Calu3 (cell line): ENCODE data around the gene USH2A. TPM values are rescaled to one million over a fixed set of nuclear protein-coding genes. Genes with fewer than 3 reads are reported as not detected.
"Not testable (repeated sequence)": the region's sequence is repeated elsewhere in the genome, so short reads cannot be mapped to it uniquely, and the experiment has no call there.

Experiments
- BruUV-seq: library from RNA; stranded (reverse); fragments of 400-500 nt; replicated peaks from 2 replicates; lab custom pipeline; 2021; lab: Mats Ljungman, UMichigan
- CTCF ChIA-PET: fragments of 300-600 bp; sonication (Branson Sonifier 250); formaldehyde crosslinking; loops from one replicate; lab custom pipeline; 2022; ENCODE audit warnings: antibody characterized with exemption; lab: Charles Lee
- DNase-seq: peaks from one replicate; pipeline ENCODE4 v3.0.0; 2022
- H3K27ac Mint-ChIP-seq: one replicate; pipeline ENCODE4 v1.8.0; 2022; ENCODE audit warnings: mixed read lengths; ENCODE audit not compliant: unreplicated experiment
- H3K27me3 Mint-ChIP-seq: one replicate; pipeline ENCODE4 v1.8.0; 2022; ENCODE audit warnings: mixed read lengths; ENCODE audit not compliant: unreplicated experiment
- H3K36me3 Mint-ChIP-seq: one replicate; pipeline ENCODE4 v1.8.0; 2022; ENCODE audit warnings: mild to moderate bottlenecking, moderate library complexity, mixed read lengths; ENCODE audit not compliant: insufficient read depth, unreplicated experiment
- H3K4me1 Mint-ChIP-seq: one replicate; pipeline ENCODE4 v1.8.0; 2022; ENCODE audit warnings: mild to moderate bottlenecking, low read depth, mixed read lengths; ENCODE audit not compliant: unreplicated experiment
- H3K4me3 Mint-ChIP-seq: one replicate; pipeline ENCODE4 v1.8.0; 2022; ENCODE audit warnings: mild to moderate bottlenecking, low read depth, moderate library complexity, mixed read lengths; ENCODE audit not compliant: unreplicated experiment
- H3K9me3 Mint-ChIP-seq: one replicate; pipeline ENCODE4 v1.8.0; 2022; ENCODE audit warnings: low read depth, mixed read lengths; ENCODE audit not compliant: unreplicated experiment
- CTCF ChIP-seq: fragments of 200-600 bp; IDR thresholded peaks from one replicate; pipeline ENCODE4 v1.8.0; 2022; ENCODE audit warnings: antibody characterized with exemption; ENCODE audit not compliant: unreplicated experiment
- intact Hi-C: fragments of 100-400 bp; cut with micrococcal nuclease; formaldehyde crosslinking; loops from one replicate; pipeline ENCODE4 v1.10.0; 2022; ENCODE audit not compliant: unreplicated experiment
- total RNA-seq: library from RNA; stranded (reverse); gene quantifications from 2 replicates; pipeline ENCODE4 v1.2.3, GENCODE V29; 2022

Gene USH2A
- total RNA-seq, 1 experiment from 2014 or later: not detected

- CTCF ChIA-PET: no interaction called here
- Mint-ChIP-seq H3K9me3 (peaks cover 3% of the 10 kb centered on the region), H3K27me3 (no peaks in the 10 kb centered on the region), H3K4me1 (no peaks in the 10 kb centered on the region), H3K27ac (no peak overlapping the region), H3K36me3 (no peaks in the 10 kb centered on the region), H3K4me3 (no peak overlapping the region)
- no peak for DNase-seq
- intact Hi-C loops: no loop called here
- no peak for TF ChIP-seq CTCF
- no TSS peak for BruUV-seq
Observed at GRCh38 chr1:216153130-216153529, 270.1 kb downstream of the USH2A start.

- H3K27ac Mint-ChIP-seq, H3K27me3 Mint-ChIP-seq, H3K36me3 Mint-ChIP-seq, BruUV-seq, DNase-seq, intact Hi-C loops, H3K4me1 Mint-ChIP-seq, CTCF ChIA-PET, H3K9me3 Mint-ChIP-seq, H3K4me3 Mint-ChIP-seq: not testable (repeated sequence)
Observed at GRCh38 chr1:216145451-216146018, 277.7 kb downstream of the USH2A start.

GRCh38 chr1:216144661-216145450 lies 278.4 kb downstream of the USH2A start:
- Mint-ChIP-seq H3K4me1 (peaks cover 9% of the 10 kb centered on the region), H3K4me3 (no peak overlapping the region), H3K27me3 (no peaks in the 10 kb centered on the region), H3K9me3 (no peaks in the 10 kb centered on the region), H3K27ac (no peak overlapping the region), H3K36me3 (no peaks in the 10 kb centered on the region)
- intact Hi-C loops: no loop called here
- DNase-seq: no peak
- no peak for TF ChIP-seq CTCF
- BruUV-seq: no TSS peak
- CTCF ChIA-PET: no interaction called here

GRCh38 chr1:216142921-216143320 lies 280.3 kb downstream of the USH2A start:
- CTCF ChIA-PET: interaction anchor here (0.6 kb wide), 1 partner anchor 12 kb away, joined by 4 read pairs; no protein-coding TSS in a partner anchor
- peaks cover 9% of the 10 kb centered on the region for H3K4me1 Mint-ChIP-seq
- no peak overlapping the region for H3K27ac Mint-ChIP-seq
- no peaks in the 10 kb centered on the region for H3K27me3 Mint-ChIP-seq
- no peaks in the 10 kb centered on the region for H3K9me3 Mint-ChIP-seq
- BruUV-seq: no TSS peak
- H3K36me3 Mint-ChIP-seq: no peaks in the 10 kb centered on the region
- DNase-seq: no peak
- intact Hi-C loops: no loop called here
- TF ChIP-seq CTCF: no peak
- H3K4me3 Mint-ChIP-seq: no peak overlapping the region
